Measurements from ENCODE around the gene MDM2. TPM values are rescaled to one million over a fixed set of nuclear protein-coding genes. Genes with fewer than 3 reads are reported as not detected.

The MDM2 gene
- total RNA-seq, 4 donors from 2014 or later = 44.3 to 84.2 (median 70.1) TPM

DNA sequence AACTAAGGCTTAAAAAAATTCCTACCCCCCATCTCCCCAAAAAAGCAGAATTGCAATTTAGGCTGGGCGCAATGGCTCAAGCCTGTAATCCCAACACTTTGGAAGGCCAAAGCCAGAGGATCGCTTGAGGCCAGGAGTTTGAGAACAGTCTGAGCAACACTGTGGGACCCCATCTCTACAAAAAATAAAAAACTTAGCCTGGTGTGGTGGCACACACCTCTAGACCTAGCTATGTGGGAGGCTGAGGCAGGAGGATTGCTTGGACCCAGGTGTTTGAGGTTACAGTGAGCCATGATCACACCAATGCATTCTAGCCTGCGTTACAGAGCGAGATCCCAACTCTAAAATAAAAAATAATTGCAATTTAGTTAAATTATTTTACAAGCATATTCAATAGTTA is 70.9 kb downstream of the MDM2 start:
- ATAC-seq (ENCODE audit: low FRiP score) (no peak), DNase-seq (ENCODE audit: low spot score) (no peak)
- TF ChIP-seq, protein P1, sequence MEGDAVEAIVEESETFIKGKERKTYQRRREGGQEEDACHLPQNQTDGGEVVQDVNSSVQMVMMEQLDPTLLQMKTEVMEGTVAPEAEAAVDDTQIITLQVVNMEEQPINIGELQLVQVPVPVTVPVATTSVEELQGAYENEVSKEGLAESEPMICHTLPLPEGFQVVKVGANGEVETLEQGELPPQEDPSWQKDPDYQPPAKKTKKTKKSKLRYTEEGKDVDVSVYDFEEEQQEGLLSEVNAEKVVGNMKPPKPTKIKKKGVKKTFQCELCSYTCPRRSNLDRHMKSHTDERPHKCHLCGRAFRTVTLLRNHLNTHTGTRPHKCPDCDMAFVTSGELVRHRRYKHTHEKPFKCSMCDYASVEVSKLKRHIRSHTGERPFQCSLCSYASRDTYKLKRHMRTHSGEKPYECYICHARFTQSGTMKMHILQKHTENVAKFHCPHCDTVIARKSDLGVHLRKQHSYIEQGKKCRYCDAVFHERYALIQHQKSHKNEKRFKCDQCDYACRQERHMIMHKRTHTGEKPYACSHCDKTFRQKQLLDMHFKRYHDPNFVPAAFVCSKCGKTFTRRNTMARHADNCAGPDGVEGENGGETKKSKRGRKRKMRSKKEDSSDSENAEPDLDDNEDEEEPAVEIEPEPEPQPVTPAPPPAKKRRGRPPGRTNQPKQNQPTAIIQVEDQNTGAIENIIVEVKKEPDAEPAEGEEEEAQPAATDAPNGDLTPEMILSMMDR (IDR thresholded peaks at IDR 0.05) = no peak

DNA sequence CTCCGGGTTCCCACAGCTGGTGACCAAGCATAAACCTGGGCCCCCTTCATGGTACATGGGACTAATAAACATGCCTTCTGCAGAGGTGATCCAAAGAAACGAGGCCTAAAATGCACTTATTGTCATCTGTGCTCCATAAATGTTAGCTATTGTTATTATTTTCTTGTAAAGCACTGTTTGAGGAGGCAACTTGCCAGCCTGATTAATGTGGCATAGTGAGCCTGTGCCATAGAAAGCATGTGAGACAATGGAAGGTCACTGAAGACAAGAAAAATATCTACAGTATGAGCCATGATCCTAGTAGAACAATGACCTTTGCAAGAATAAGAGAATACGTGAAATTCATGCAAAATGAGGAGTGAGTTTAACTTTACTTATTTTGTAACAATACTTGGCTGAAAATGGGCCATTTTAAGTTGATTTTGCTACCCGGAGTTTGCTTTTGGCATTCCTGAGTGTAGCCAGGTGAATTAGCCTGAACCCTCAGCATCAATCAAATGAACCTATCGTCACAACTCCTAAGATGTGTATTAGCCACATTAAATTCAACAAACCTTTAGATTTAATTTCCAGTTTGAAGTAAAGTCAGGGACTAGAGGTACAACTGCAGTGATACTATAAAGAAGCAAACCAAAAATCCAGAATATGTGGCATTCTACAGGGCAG is 72.8 kb downstream of the MDM2 start:
- TF ChIP-seq, protein P1 (IDR thresholded peaks at IDR 0.05) = no peak
- ATAC-seq (ENCODE audit: low FRiP score) (no peak), DNase-seq (ENCODE audit: low spot score) (no peak)

DNA sequence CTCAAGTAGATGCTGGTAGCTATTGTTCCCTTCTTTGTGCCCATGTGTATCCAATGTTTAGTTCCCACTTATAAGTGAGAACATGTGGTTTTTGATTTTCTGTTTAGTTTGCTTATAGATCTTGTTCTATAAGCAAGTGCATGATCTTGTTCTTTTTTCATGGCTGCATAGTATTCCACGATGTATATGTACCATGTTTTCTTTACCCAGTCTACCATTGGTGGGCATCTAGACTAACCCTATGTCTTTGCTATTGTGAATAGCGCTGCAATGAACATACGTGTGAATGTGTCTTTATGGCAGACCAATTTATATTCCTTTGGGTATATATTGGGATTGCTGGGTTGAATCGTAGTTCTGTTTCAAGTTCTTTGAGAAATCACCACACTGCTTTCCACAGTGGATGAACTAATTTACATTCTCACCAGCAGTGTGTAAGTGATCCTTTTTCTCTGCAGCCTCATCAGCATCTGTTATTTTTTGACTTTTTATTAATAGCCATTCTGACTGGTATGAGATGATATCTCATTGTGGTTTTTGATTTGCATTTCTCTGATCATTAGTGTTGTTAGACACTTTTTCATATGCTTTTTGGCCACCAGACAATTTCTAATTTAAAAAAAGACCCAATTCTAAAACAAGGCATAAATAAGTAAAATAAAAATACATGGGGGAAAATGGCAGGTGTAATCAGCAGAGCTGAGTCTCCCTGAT is 74.4 kb downstream of the MDM2 start:
- TF ChIP-seq, protein P1 (IDR thresholded peaks at IDR 0.05) = no peak
- ATAC-seq (ENCODE audit: low FRiP score) (no peak), DNase-seq (ENCODE audit: low spot score) (no peak)

DNA sequence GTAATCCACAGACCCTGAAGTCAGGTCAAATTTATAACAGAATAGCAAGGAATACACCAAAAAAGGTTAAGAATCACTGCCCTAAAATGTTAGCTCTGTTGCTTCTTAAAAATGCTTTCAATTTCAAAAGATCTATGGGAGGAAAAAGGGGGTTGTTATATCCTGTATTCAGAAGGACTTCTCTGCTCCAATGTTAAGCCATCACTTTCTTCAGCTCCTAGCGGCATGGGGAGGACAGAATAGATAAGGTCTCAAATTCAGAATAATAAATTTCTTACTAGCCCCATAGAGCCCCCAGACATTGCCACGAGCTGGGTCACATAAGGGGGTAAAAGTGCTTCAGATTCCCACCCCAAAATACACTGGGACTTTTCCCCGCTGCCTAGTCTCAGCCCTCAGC is 75.2 kb downstream of the MDM2 start:
- ATAC-seq (ENCODE audit: low FRiP score) = no peak

DNA sequence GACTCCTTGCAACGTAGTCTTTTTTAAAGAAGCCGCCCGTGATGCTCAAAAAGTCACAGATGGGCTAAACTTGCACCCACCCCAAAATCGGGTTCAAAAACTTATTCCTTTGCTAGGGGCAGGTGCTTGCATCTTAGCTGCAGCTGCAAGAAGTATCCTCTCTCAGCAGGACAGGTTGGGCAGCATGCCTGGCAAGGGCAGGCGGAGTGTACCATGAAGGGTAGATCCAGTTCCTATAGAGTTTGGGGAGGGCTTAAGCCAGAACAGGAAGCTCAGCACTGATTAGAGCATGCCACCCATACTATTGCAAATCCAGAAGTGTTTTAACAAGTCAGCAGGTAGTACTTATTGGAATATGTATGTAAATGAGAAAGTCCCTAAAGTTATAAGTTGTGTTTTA is 76.3 kb downstream of the MDM2 start:
- ATAC-seq (ENCODE audit: low FRiP score) (no peak), DNase-seq (ENCODE audit: low spot score) (no peak)
- TF ChIP-seq, protein P1 (IDR thresholded peaks at IDR 0.05) = no peak

More for the DNA sequence above, 75.2 kb downstream of the MDM2 start:
- TF ChIP-seq, protein P1 (IDR thresholded peaks at IDR 0.05) = no peak
- DNase-seq (ENCODE audit: low spot score) = no peak

- no peak for ATAC-seq (ENCODE audit: low FRiP score)
- TF ChIP-seq, protein P1 (IDR thresholded peaks at IDR 0.05) = no peak
- no peak for DNase-seq (ENCODE audit: low spot score)
Observed at GRCh38 chr12:68885381-68885780, 77.4 kb downstream of the MDM2 start.
